GM23338 (cell line): ENCODE data around the gene PWWP3B. TPM values are rescaled to one million over a fixed set of nuclear protein-coding genes. Genes with fewer than 3 reads are reported as not detected.

ENCODE experiments used
- ATAC-seq: fragments of 200-7000 bp; cut with Tn5 transposase; 3 replicates; pipeline ENCODE4 v1.9.1; 2020
- DNase-seq: peaks from one replicate; pipeline ENCODE4 v3.0.0-alpha.2; 2015; ENCODE audit warnings: low spot score
- H2AFZ ChIP-seq: fragments of 200-600 bp; sonication (generic); 2 replicates; pipeline ENCODE4 v1.8.0; 2016; ENCODE audit warnings: antibody characterized with exemption, mild to moderate bottlenecking, moderate library complexity
- H3F3A ChIP-seq: fragments of 200-600 bp; sonication (generic); replicated peaks from 2 replicates; pipeline ENCODE4 v1.8.0; 2017; ENCODE audit warnings: antibody characterized with exemption, mixed run types, low read depth
- H3K27ac ChIP-seq: fragments of 200-600 bp; sonication (generic); 2 replicates; pipeline ENCODE4 v1.6.1; 2016; ENCODE audit warnings: low read depth
- H3K27me3 ChIP-seq: fragments of 200-600 bp; sonication (generic); 2 replicates; pipeline ENCODE4 v1.8.0; 2016; ENCODE audit warnings: mild to moderate bottlenecking, mixed run types, moderate library complexity; ENCODE audit not compliant: insufficient read depth
- H3K36me3 ChIP-seq: fragments of 200-600 bp; sonication (generic); 2 replicates; pipeline ENCODE4 v1.8.0; 2016; ENCODE audit warnings: mild to moderate bottlenecking; ENCODE audit not compliant: insufficient read depth
- H3K4me1 ChIP-seq: fragments of 200-600 bp; sonication (generic); 2 replicates; pipeline ENCODE4 v1.8.0; 2016; ENCODE audit warnings: mild to moderate bottlenecking, moderate library complexity; ENCODE audit not compliant: insufficient read depth
- H3K4me2 ChIP-seq: fragments of 200-600 bp; sonication (generic); 2 replicates; pipeline ENCODE4 v1.7.1; 2017; ENCODE audit warnings: mixed run types
- H3K4me3 ChIP-seq: fragments of 200-600 bp; sonication (generic); 2 replicates; pipeline ENCODE4 v1.6.1; 2016; ENCODE audit warnings: mixed run types
- H3K79me2 ChIP-seq: fragments of 200-600 bp; sonication (generic); replicated peaks from 2 replicates; pipeline ENCODE4 v1.8.0; 2017; ENCODE audit warnings: mild to moderate bottlenecking; ENCODE audit not compliant: insufficient read depth
- H3K9me2 ChIP-seq: fragments of 200-600 bp; sonication (generic); 2 replicates; pipeline ENCODE4 v1.8.0; 2017; ENCODE audit not compliant: insufficient read depth
- H4K20me1 ChIP-seq: fragments of 200-600 bp; sonication (generic); replicated peaks from 2 replicates; pipeline ENCODE4 v1.8.0; 2017; ENCODE audit warnings: mild to moderate bottlenecking; ENCODE audit not compliant: insufficient read depth
- H3K27ac Mint-ChIP-seq: 2 replicates; pipeline ENCODE4 v1.8.0; 2020; ENCODE audit warnings: inconsistent platforms, mild to moderate bottlenecking, moderate library complexity, mixed read lengths
- H3K27me3 Mint-ChIP-seq: 3 replicates; pipeline ENCODE4 v1.8.0; 2022; ENCODE audit warnings: low read depth, mild to moderate bottlenecking, moderate library complexity, mixed read lengths, inconsistent platforms; ENCODE audit not compliant: insufficient read depth, poor library complexity
- H3K36me3 Mint-ChIP-seq: 3 replicates; pipeline ENCODE4 v1.8.0; 2021; ENCODE audit warnings: low read depth, mild to moderate bottlenecking, inconsistent platforms, moderate library complexity, mixed read lengths
- H3K4me1 Mint-ChIP-seq: 3 replicates; pipeline ENCODE4 v1.8.0; 2020; ENCODE audit warnings: mild to moderate bottlenecking, inconsistent platforms, mixed read lengths
- H3K4me3 Mint-ChIP-seq: 3 replicates; pipeline ENCODE4 v1.8.0; 2021; ENCODE audit warnings: moderate library complexity, mild to moderate bottlenecking, inconsistent platforms, mixed read lengths
- H3K9me3 Mint-ChIP-seq: 3 replicates; pipeline ENCODE4 v1.8.0; 2020; ENCODE audit warnings: moderate library complexity, mild to moderate bottlenecking, inconsistent platforms, mixed read lengths
- CTCF ChIP-seq, 2 experiments: fragments of 200-600 bp in 1 of 2; sonication (generic) in 1 of 2; conservative IDR thresholded peaks; 2 replicates each; pipeline versions ENCODE4 v1.5.1 to v1.6.1; 2016 to 2017; ENCODE audit warnings: antibody characterized with exemption in 2 of 2, low read depth in 2 of 2, mild to moderate bottlenecking in 2 of 2, moderate library complexity in 1 of 2
- NANOG ChIP-seq: IDR thresholded peaks from 2 replicates; pipeline ENCODE4 v1.6.1; 2016; ENCODE audit warnings: antibody characterized with exemption, borderline replicate concordance
- STAT1 ChIP-seq: IDR thresholded peaks from one replicate; pipeline ENCODE4 v1.6.1; 2016; ENCODE audit warnings: antibody characterized with exemption; ENCODE audit not compliant: unreplicated experiment
- ZNF331 ChIP-seq: fragments of 250-450 bp; sonication (Bioruptor Pico); IDR thresholded peaks from 2 replicates; pipeline ENCODE4 v1.5.0; 2020; ENCODE audit warnings: low read depth, mild to moderate bottlenecking, moderate library complexity
- polyA plus RNA-seq: library from polyadenylated mRNA; unstranded; fragments of >200 nt; fragmentation: Nextera tagmentation; extraction: Ambion mirVana; gene quantifications from 2 replicates; pipeline ENCODE4 v1.2.1, GENCODE V29; 2016
- total RNA-seq: library from RNA; depleted of rRNA; stranded (reverse); fragments of >200 nt; shearing (Covaris generic); gene quantifications from 2 replicates; pipeline ENCODE4 v1.2.3, GENCODE V29; 2014
- TF ChIP-seq, protein P1 (sequence below): IDR thresholded peaks from 2 replicates; pipeline ENCODE4 v1.6.1; 2016; ENCODE audit warnings: antibody characterized with exemption
- TF ChIP-seq, protein P2 (sequence below): IDR thresholded peaks from one replicate; pipeline ENCODE4 v1.6.1; 2018; ENCODE audit warnings: antibody characterized with exemption; ENCODE audit not compliant: unreplicated experiment

The PWWP3B gene
- total and polyA plus RNA-seq, 2 experiments from 2014 or later = 0.84 to 1.1 TPM

DNA sequence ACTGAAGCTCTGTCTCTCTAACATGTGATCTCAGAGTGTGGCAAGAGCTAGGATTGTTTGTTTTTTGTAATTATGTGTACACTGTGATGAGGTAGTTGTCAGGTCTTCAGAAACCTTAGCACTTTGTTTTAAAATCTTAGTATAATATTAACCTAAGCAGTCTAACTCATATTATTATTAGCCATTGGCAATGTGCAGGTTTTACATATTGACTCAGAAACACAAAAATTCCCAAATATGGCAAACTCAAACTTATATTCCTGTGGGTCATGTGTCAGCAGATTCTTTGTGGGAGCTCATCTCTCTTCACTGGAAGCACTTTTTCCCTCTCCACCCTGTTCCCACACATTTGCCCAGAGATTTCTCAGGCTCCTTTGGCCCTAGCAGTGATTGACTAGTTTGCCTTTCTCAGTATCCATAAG lies 8.2 kb upstream of the PWWP3B start:
- ATAC-seq = no peak
- no peaks in the 10 kb centered on the region for H3F3A ChIP-seq

DNA sequence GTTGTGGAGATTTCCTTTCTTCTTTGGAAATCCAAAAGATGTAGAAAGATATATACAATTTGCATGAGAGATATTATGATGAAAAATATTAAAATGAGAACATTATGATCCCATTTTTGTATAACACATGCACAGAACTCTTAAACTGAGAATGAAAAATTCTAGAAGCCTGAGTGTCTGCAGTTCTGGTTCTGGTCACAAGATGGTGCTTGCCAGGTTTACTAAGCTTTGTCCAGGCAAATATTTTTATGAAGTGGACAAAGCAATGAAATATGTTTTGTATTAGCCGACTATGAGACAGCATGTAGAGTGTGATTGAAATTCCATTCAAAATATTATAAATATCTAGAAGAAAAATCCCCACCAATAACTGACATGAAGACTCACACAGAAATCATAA lies 2.2 kb downstream of the PWWP3B start:
- H3K9me3 Mint-ChIP-seq = no peaks in the 10 kb centered on the region; the same call in 2 of the 3 replicates
- no peak for ATAC-seq
- H3K27ac Mint-ChIP-seq = no peak overlapping the region

More for the DNA sequence above, 8.2 kb upstream of the PWWP3B start:
- Histone ChIP-seq H2AFZ (no peak overlapping the region), H3K4me2 (no peak overlapping the region), H3K4me3 (no peak overlapping the region), H3K27me3 (no peaks in the 10 kb centered on the region), H3K79me2 (no peaks in the 10 kb centered on the region), H3K27ac (no peak overlapping the region), H3K4me1 (no peaks in the 10 kb centered on the region), H3K36me3 (no peaks in the 10 kb centered on the region), H3K9me2 (no peaks in the 10 kb centered on the region), H4K20me1 (no peaks in the 10 kb centered on the region)
- Mint-ChIP-seq H3K27ac (no peak overlapping the region), H3K9me3 (peaks cover 3% of the 10 kb centered on the region; the same call in 2 of the 3 replicates), H3K27me3 (no peaks in the 10 kb centered on the region), H3K4me3 (no peak overlapping the region), H3K4me1 (no peaks in the 10 kb centered on the region), H3K36me3 (no peaks in the 10 kb centered on the region)
- no peak for DNase-seq
- TF ChIP-seq, protein P1, sequence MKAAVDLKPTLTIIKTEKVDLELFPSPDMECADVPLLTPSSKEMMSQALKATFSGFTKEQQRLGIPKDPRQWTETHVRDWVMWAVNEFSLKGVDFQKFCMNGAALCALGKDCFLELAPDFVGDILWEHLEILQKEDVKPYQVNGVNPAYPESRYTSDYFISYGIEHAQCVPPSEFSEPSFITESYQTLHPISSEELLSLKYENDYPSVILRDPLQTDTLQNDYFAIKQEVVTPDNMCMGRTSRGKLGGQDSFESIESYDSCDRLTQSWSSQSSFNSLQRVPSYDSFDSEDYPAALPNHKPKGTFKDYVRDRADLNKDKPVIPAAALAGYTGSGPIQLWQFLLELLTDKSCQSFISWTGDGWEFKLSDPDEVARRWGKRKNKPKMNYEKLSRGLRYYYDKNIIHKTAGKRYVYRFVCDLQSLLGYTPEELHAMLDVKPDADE = no peak
- TF ChIP-seq STAT1 (no peak), NANOG (no peak)
- TF ChIP-seq, protein P2, sequence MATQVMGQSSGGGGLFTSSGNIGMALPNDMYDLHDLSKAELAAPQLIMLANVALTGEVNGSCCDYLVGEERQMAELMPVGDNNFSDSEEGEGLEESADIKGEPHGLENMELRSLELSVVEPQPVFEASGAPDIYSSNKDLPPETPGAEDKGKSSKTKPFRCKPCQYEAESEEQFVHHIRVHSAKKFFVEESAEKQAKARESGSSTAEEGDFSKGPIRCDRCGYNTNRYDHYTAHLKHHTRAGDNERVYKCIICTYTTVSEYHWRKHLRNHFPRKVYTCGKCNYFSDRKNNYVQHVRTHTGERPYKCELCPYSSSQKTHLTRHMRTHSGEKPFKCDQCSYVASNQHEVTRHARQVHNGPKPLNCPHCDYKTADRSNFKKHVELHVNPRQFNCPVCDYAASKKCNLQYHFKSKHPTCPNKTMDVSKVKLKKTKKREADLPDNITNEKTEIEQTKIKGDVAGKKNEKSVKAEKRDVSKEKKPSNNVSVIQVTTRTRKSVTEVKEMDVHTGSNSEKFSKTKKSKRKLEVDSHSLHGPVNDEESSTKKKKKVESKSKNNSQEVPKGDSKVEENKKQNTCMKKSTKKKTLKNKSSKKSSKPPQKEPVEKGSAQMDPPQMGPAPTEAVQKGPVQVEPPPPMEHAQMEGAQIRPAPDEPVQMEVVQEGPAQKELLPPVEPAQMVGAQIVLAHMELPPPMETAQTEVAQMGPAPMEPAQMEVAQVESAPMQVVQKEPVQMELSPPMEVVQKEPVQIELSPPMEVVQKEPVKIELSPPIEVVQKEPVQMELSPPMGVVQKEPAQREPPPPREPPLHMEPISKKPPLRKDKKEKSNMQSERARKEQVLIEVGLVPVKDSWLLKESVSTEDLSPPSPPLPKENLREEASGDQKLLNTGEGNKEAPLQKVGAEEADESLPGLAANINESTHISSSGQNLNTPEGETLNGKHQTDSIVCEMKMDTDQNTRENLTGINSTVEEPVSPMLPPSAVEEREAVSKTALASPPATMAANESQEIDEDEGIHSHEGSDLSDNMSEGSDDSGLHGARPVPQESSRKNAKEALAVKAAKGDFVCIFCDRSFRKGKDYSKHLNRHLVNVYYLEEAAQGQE = no peak

More for the DNA sequence above, 2.2 kb downstream of the PWWP3B start:
- no peaks in the 10 kb centered on the region for H3K4me1 ChIP-seq
- H3K36me3 Mint-ChIP-seq = no peaks in the 10 kb centered on the region
- H3F3A ChIP-seq = no peaks in the 10 kb centered on the region
- H3K27me3 Mint-ChIP-seq = no peaks in the 10 kb centered on the region
- H3K79me2 ChIP-seq = no peaks in the 10 kb centered on the region
- H3K9me2 ChIP-seq = no peaks in the 10 kb centered on the region
- peaks cover 3% of the 10 kb centered on the region; the same call in 2 of the 3 replicates for H3K4me1 Mint-ChIP-seq
- no peaks in the 10 kb centered on the region for H3K27me3 ChIP-seq
- H3K4me2 ChIP-seq = no peak overlapping the region
- no peak overlapping the region for H2AFZ ChIP-seq
- no peak overlapping the region for H3K4me3 Mint-ChIP-seq
- H4K20me1 ChIP-seq = no peaks in the 10 kb centered on the region
- DNase-seq = peak; percentile 11
- H3K4me3 ChIP-seq = no peak overlapping the region
- TF ChIP-seq ZNF331 (CRISPR knock-in tag) = no peak
- TF ChIP-seq CTCF (conservative IDR thresholded peaks at IDR 0.05; ENCODE audit: low read depth in 2 of 2) = peak; percentile 42 to 44
- no peak overlapping the region for H3K27ac ChIP-seq
- H3K36me3 ChIP-seq = no peaks in the 10 kb centered on the region
